GM23338 (cell line): ENCODE measurements around the gene PAX9. TPM values are rescaled to one million over a fixed set of nuclear protein-coding genes. Genes with fewer than 3 reads are reported as not detected.

Experiments
- ATAC-seq: fragments of 200-7000 bp; cut with Tn5 transposase; 3 replicates; pipeline ENCODE4 v1.9.1; 2020
- DNase-seq: peaks from one replicate; pipeline ENCODE4 v3.0.0-alpha.2; 2015; ENCODE audit warnings: low spot score
- H2AFZ ChIP-seq: fragments of 200-600 bp; sonication (generic); 2 replicates; pipeline ENCODE4 v1.8.0; 2016; ENCODE audit warnings: antibody characterized with exemption, mild to moderate bottlenecking, moderate library complexity
- H3F3A ChIP-seq: fragments of 200-600 bp; sonication (generic); replicated peaks from 2 replicates; pipeline ENCODE4 v1.8.0; 2017; ENCODE audit warnings: antibody characterized with exemption, mixed run types, low read depth
- H3K27ac ChIP-seq: fragments of 200-600 bp; sonication (generic); 2 replicates; pipeline ENCODE4 v1.6.1; 2016; ENCODE audit warnings: low read depth
- H3K27me3 ChIP-seq: fragments of 200-600 bp; sonication (generic); 2 replicates; pipeline ENCODE4 v1.8.0; 2016; ENCODE audit warnings: mild to moderate bottlenecking, mixed run types, moderate library complexity; ENCODE audit not compliant: insufficient read depth
- H3K36me3 ChIP-seq: fragments of 200-600 bp; sonication (generic); 2 replicates; pipeline ENCODE4 v1.8.0; 2016; ENCODE audit warnings: mild to moderate bottlenecking; ENCODE audit not compliant: insufficient read depth
- H3K4me1 ChIP-seq: fragments of 200-600 bp; sonication (generic); 2 replicates; pipeline ENCODE4 v1.8.0; 2016; ENCODE audit warnings: mild to moderate bottlenecking, moderate library complexity; ENCODE audit not compliant: insufficient read depth
- H3K4me2 ChIP-seq: fragments of 200-600 bp; sonication (generic); 2 replicates; pipeline ENCODE4 v1.7.1; 2017; ENCODE audit warnings: mixed run types
- H3K4me3 ChIP-seq: fragments of 200-600 bp; sonication (generic); 2 replicates; pipeline ENCODE4 v1.6.1; 2016; ENCODE audit warnings: mixed run types
- H3K79me2 ChIP-seq: fragments of 200-600 bp; sonication (generic); replicated peaks from 2 replicates; pipeline ENCODE4 v1.8.0; 2017; ENCODE audit warnings: mild to moderate bottlenecking; ENCODE audit not compliant: insufficient read depth
- H3K9me2 ChIP-seq: fragments of 200-600 bp; sonication (generic); 2 replicates; pipeline ENCODE4 v1.8.0; 2017; ENCODE audit not compliant: insufficient read depth
- H4K20me1 ChIP-seq: fragments of 200-600 bp; sonication (generic); replicated peaks from 2 replicates; pipeline ENCODE4 v1.8.0; 2017; ENCODE audit warnings: mild to moderate bottlenecking; ENCODE audit not compliant: insufficient read depth
- H3K27ac Mint-ChIP-seq: 2 replicates; pipeline ENCODE4 v1.8.0; 2020; ENCODE audit warnings: inconsistent platforms, mild to moderate bottlenecking, moderate library complexity, mixed read lengths
- H3K27me3 Mint-ChIP-seq: 3 replicates; pipeline ENCODE4 v1.8.0; 2022; ENCODE audit warnings: low read depth, mild to moderate bottlenecking, moderate library complexity, mixed read lengths, inconsistent platforms; ENCODE audit not compliant: insufficient read depth, poor library complexity
- H3K36me3 Mint-ChIP-seq: 3 replicates; pipeline ENCODE4 v1.8.0; 2021; ENCODE audit warnings: low read depth, mild to moderate bottlenecking, inconsistent platforms, moderate library complexity, mixed read lengths
- H3K4me1 Mint-ChIP-seq: 3 replicates; pipeline ENCODE4 v1.8.0; 2020; ENCODE audit warnings: mild to moderate bottlenecking, inconsistent platforms, mixed read lengths
- H3K4me3 Mint-ChIP-seq: 3 replicates; pipeline ENCODE4 v1.8.0; 2021; ENCODE audit warnings: moderate library complexity, mild to moderate bottlenecking, inconsistent platforms, mixed read lengths
- H3K9me3 Mint-ChIP-seq: 3 replicates; pipeline ENCODE4 v1.8.0; 2020; ENCODE audit warnings: moderate library complexity, mild to moderate bottlenecking, inconsistent platforms, mixed read lengths
- CREB1 ChIP-seq: fragments of 250-450 bp; sonication (Bioruptor Pico); IDR thresholded peaks from 2 replicates; pipeline ENCODE4 v1.5.0; 2020; ENCODE audit warnings: low read depth, mild to moderate bottlenecking, moderate library complexity
- ETS1 ChIP-seq: IDR thresholded peaks from 2 replicates; pipeline ENCODE4 v1.6.1; 2016; ENCODE audit warnings: antibody characterized with exemption
- EZH2 ChIP-seq: fragments of 200-600 bp; sonication (generic); IDR thresholded peaks from one replicate; pipeline ENCODE4 v1.8.0; 2017; ENCODE audit warnings: antibody characterized with exemption, mild to moderate bottlenecking, low read depth; ENCODE audit not compliant: unreplicated experiment
- EZH2phosphoT487 ChIP-seq: fragments of 200-600 bp; sonication (generic); IDR thresholded peaks from one replicate; pipeline ENCODE4 v1.8.1; 2018; ENCODE audit warnings: antibody characterized with exemption; ENCODE audit not compliant: unreplicated experiment
- JUNB ChIP-seq: IDR thresholded peaks from one replicate; pipeline ENCODE4 v1.6.1; 2016; ENCODE audit warnings: antibody characterized with exemption; ENCODE audit not compliant: unreplicated experiment
- NANOG ChIP-seq: IDR thresholded peaks from 2 replicates; pipeline ENCODE4 v1.6.1; 2016; ENCODE audit warnings: antibody characterized with exemption, borderline replicate concordance
- POLR2AphosphoS5 ChIP-seq: IDR thresholded peaks from 2 replicates; pipeline ENCODE4 v1.6.1; 2016; ENCODE audit warnings: antibody characterized with exemption, low read depth
- STAT1 ChIP-seq: IDR thresholded peaks from one replicate; pipeline ENCODE4 v1.6.1; 2016; ENCODE audit warnings: antibody characterized with exemption; ENCODE audit not compliant: unreplicated experiment
- ZNF114 ChIP-seq: fragments of 250-450 bp; sonication (Bioruptor Pico); IDR thresholded peaks from 2 replicates; pipeline ENCODE4 v1.5.0; 2020; ENCODE audit warnings: mild to moderate bottlenecking, moderate library complexity
- ZNF331 ChIP-seq: fragments of 250-450 bp; sonication (Bioruptor Pico); IDR thresholded peaks from 2 replicates; pipeline ENCODE4 v1.5.0; 2020; ENCODE audit warnings: low read depth, mild to moderate bottlenecking, moderate library complexity
- polyA plus RNA-seq: library from polyadenylated mRNA; unstranded; fragments of >200 nt; fragmentation: Nextera tagmentation; extraction: Ambion mirVana; gene quantifications from 2 replicates; pipeline ENCODE4 v1.2.1, GENCODE V29; 2016
- total RNA-seq: library from RNA; depleted of rRNA; stranded (reverse); fragments of >200 nt; shearing (Covaris generic); gene quantifications from 2 replicates; pipeline ENCODE4 v1.2.3, GENCODE V29; 2014

The PAX9 gene
- total and polyA plus RNA-seq, 2 experiments from 2014 or later: 0.74 TPM; not detected in 1

- H3K27ac ChIP-seq: no peak overlapping the region
- H3K27ac Mint-ChIP-seq: no peak overlapping the region
- peak overlapping the region; percentile 56 for H3K4me3 ChIP-seq
Measured at GRCh38 chr14:36663404-36664321, 2.0 kb downstream of the PAX9 start.

GRCh38 chr14:36664322-36665193 is 2.9 kb downstream of the PAX9 start:
- Histone ChIP-seq H3F3A (peaks cover 31% of the 10 kb centered on the region), H3K4me2 (peak overlapping the region; percentile 92), H2AFZ (no peak overlapping the region), H3K27me3 (peaks cover 96% of the 10 kb centered on the region), H3K4me1 (peaks cover 49% of the 10 kb centered on the region), H3K79me2 (no peaks in the 10 kb centered on the region), H3K27ac (no peak overlapping the region), H3K9me2 (no peaks in the 10 kb centered on the region), H4K20me1 (peaks cover 33% of the 10 kb centered on the region), H3K4me3 (peak overlapping the region; percentile 56), H3K36me3 (no peaks in the 10 kb centered on the region)
- TF ChIP-seq ZNF114: no peak
- TF ChIP-seq EZH2: peak; percentile 65
- DNase-seq (no peak), ATAC-seq (no peak)
- Mint-ChIP-seq H3K4me1 (peaks cover 43% of the 10 kb centered on the region), H3K27me3 (peaks cover 89% of the 10 kb centered on the region), H3K4me3 (peak overlapping the region; percentile 72; the same call in 2 of the 3 replicates), H3K27ac (no peak overlapping the region), H3K36me3 (no peaks in the 10 kb centered on the region), H3K9me3 (no peaks in the 10 kb centered on the region; the same call in 2 of the 3 replicates)

More at GRCh38 chr14:36663404-36664321, 2.0 kb downstream of the PAX9 start:
- no peaks in the 10 kb centered on the region for H3K36me3 Mint-ChIP-seq
- Histone ChIP-seq H3K79me2 (no peaks in the 10 kb centered on the region), H3K9me2 (no peaks in the 10 kb centered on the region), H3K27me3 (peaks cover 96% of the 10 kb centered on the region), H3K4me2 (peak overlapping the region; percentile 92), H3K4me1 (peaks cover 57% of the 10 kb centered on the region), H4K20me1 (peaks cover 42% of the 10 kb centered on the region), H3K36me3 (no peaks in the 10 kb centered on the region), H2AFZ (no peak overlapping the region; the same call in 1 of the 2 replicates), H3F3A (peaks cover 31% of the 10 kb centered on the region)
- peaks cover 98% of the 10 kb centered on the region for H3K27me3 Mint-ChIP-seq
- H3K9me3 Mint-ChIP-seq: no peaks in the 10 kb centered on the region; the same call in 2 of the 3 replicates
- peak; percentile 10 for ATAC-seq
- peaks cover 48% of the 10 kb centered on the region for H3K4me1 Mint-ChIP-seq
- H3K4me3 Mint-ChIP-seq: peak overlapping the region; percentile 72
- TF ChIP-seq EZH2phosphoT487 (peak; percentile 92), EZH2 (peak; percentile 90), ZNF331 (no peak)
- DNase-seq: peak; percentile 79

- Mint-ChIP-seq H3K9me3 (no peaks in the 10 kb centered on the region; the same call in 2 of the 3 replicates), H3K4me3 (peak overlapping the region; percentile 74), H3K36me3 (no peaks in the 10 kb centered on the region), H3K27me3 (peaks cover 75% of the 10 kb centered on the region), H3K27ac (no peak overlapping the region), H3K4me1 (peaks cover 34% of the 10 kb centered on the region)
- Histone ChIP-seq H2AFZ (peak overlapping the region; percentile 90), H3F3A (peaks cover 21% of the 10 kb centered on the region), H3K27ac (no peak overlapping the region), H3K36me3 (no peaks in the 10 kb centered on the region), H3K27me3 (peaks cover 96% of the 10 kb centered on the region), H3K79me2 (no peaks in the 10 kb centered on the region), H3K4me2 (peak overlapping the region; percentile 84), H4K20me1 (peaks cover 20% of the 10 kb centered on the region), H3K4me1 (peaks cover 40% of the 10 kb centered on the region), H3K9me2 (no peaks in the 10 kb centered on the region), H3K4me3 (peak overlapping the region; percentile 60)
- DNase-seq (peak; percentile 50), ATAC-seq (no peak)
- TF ChIP-seq ETS1 (no peak), ZNF331 (no peak), STAT1 (no peak), EZH2 (peak; percentile 81), NANOG (no peak), CREB1 (no peak), POLR2AphosphoS5 (no peak), JUNB (no peak)
Measured at GRCh38 chr14:36665887-36666415, 4.3 kb downstream of the PAX9 start.
